ENCODE measurements around the gene IGSF9. TPM values are rescaled to one million over a fixed set of nuclear protein-coding genes. Genes with fewer than 3 reads are reported as not detected.

IGSF9 gene
- total and polyA plus RNA-seq, 2 of the 13 experiments (the other 11 are each of a cell fraction or from before 2014, with no cell fraction given): 0.03 TPM; not detected in 1

DNA sequence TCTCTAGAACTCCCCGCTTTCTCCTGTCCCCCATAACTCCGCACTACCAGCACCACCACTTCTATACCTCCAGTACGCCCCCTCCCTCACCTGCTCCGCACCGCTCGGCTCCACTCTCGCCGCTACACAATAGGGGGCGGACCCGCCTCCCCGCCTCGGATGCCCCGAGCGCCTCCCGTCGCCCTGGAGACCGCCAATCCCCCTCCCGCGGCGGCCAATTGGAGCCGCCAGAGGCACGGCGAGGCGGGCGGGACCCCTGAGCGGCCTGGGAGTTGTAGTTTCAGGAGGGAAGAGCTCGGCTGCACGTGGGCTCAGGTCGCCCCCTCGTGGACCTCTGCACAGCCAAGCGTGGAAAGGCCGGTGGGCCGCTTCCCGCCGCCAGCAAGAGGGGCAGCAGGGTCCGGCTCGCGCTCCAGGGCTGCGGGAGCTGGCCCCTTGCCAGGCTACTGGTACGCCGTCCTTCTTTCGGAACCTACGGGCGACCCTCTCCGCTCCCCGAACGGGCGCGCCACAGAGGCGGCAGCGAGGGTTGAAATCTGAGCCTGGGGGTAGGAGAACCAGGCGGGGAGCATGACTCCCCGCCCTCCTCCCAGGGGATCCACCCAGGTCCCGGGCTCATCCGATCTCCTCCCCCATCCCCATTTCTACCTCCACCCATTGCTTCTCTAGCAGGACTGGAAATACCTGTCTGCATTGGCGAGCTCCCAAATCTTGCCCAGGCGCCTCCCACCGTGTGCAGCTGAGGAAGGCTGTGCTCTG is at the start of gene IGSF9 (continued):
- TF ChIP-seq, protein P1, sequence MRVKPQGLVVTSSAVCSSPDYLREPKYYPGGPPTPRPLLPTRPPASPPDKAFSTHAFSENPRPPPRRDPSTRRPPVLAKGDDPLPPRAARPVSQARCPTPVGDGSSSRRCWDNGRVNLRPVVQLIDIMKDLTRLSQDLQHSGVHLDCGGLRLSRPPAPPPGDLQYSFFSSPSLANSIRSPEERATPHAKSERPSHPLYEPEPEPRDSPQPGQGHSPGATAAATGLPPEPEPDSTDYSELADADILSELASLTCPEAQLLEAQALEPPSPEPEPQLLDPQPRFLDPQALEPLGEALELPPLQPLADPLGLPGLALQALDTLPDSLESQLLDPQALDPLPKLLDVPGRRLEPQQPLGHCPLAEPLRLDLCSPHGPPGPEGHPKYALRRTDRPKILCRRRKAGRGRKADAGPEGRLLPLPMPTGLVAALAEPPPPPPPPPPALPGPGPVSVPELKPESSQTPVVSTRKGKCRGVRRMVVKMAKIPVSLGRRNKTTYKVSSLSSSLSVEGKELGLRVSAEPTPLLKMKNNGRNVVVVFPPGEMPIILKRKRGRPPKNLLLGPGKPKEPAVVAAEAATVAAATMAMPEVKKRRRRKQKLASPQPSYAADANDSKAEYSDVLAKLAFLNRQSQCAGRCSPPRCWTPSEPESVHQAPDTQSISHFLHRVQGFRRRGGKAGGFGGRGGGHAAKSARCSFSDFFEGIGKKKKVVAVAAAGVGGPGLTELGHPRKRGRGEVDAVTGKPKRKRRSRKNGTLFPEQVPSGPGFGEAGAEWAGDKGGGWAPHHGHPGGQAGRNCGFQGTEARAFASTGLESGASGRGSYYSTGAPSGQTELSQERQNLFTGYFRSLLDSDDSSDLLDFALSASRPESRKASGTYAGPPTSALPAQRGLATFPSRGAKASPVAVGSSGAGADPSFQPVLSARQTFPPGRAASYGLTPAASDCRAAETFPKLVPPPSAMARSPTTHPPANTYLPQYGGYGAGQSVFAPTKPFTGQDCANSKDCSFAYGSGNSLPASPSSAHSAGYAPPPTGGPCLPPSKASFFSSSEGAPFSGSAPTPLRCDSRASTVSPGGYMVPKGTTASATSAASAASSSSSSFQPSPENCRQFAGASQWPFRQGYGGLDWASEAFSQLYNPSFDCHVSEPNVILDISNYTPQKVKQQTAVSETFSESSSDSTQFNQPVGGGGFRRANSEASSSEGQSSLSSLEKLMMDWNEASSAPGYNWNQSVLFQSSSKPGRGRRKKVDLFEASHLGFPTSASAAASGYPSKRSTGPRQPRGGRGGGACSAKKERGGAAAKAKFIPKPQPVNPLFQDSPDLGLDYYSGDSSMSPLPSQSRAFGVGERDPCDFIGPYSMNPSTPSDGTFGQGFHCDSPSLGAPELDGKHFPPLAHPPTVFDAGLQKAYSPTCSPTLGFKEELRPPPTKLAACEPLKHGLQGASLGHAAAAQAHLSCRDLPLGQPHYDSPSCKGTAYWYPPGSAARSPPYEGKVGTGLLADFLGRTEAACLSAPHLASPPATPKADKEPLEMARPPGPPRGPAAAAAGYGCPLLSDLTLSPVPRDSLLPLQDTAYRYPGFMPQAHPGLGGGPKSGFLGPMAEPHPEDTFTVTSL (CRISPR knock-in tag; IDR thresholded peaks at IDR 0.05; ENCODE audit: borderline replicate concordance): no peak
- TF ChIP-seq MAFG (CRISPR knock-in tag; IDR thresholded peaks at IDR 0.05) (no peak), RAD21 (CRISPR knock-in tag; IDR thresholded peaks at IDR 0.05) (peak; percentile 56; the same call in 1 of the 2 replicates), ZFX (CRISPR knock-in tag; IDR thresholded peaks at IDR 0.05; ENCODE audit: low read depth) (peak; percentile 28; the same call in 1 of the 2 replicates), ARNT2 (CRISPR knock-in tag; IDR thresholded peaks at IDR 0.05; ENCODE audit: low read depth) (0 out of 2 replicates have a peak, but pooled peaks have one; percentile 28), RFX3 (CRISPR knock-in tag; IDR thresholded peaks at IDR 0.05) (peak; percentile 71), NFYC (CRISPR knock-in tag; IDR thresholded peaks at IDR 0.05) (peak; percentile 74)
- TF ChIP-seq, protein P2, sequence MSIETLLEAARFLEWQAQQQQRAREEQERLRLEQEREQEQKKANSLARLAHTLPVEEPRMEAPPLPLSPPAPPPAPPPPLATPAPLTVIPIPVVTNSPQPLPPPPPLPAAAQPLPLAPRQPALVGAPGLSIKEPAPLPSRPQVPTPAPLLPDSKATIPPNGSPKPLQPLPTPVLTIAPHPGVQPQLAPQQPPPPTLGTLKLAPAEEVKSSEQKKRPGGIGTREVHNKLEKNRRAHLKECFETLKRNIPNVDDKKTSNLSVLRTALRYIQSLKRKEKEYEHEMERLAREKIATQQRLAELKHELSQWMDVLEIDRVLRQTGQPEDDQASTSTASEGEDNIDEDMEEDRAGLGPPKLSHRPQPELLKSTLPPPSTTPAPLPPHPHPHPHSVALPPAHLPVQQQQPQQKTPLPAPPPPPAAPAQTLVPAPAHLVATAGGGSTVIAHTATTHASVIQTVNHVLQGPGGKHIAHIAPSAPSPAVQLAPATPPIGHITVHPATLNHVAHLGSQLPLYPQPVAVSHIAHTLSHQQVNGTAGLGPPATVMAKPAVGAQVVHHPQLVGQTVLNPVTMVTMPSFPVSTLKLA (IDR thresholded peaks at IDR 0.05): peak; percentile 85
